Measurements from ENCODE around the gene RNF130.

GRCh38 chr5:180098991-180099732 is 27.6 kb upstream of the RNF130 start:
- TF ChIP-seq CTCF (tag by site-specific recombination; IDR thresholded peaks at IDR 0.05) = no peak
- TF ChIP-seq ZNF354C (tag by site-specific recombination; IDR thresholded peaks at IDR 0.05; ENCODE audit: borderline replicate concordance, low read depth) = no peak
- no peak for TF ChIP-seq ZNF561 (tag by site-specific recombination; IDR thresholded peaks at IDR 0.05; ENCODE audit: borderline replicate concordance)
- TF ChIP-seq KLF9 (tag by site-specific recombination; IDR thresholded peaks at IDR 0.05; ENCODE audit: low read depth) = no peak
- no peak for TF ChIP-seq ZNF280C (tag by site-specific recombination; IDR thresholded peaks at IDR 0.05)

Data from HEK293 (cell line).